Measurements from ENCODE around the gene A2M. TPM values are rescaled to one million over a fixed set of nuclear protein-coding genes. Genes with fewer than 3 reads are reported as not detected.

Gene A2M
- 1,000 to 10,000 TPM in 4 of 6 donors, 100 to 1,000 TPM in 2; 314 to 2,437 (median 1,163) TPM for total RNA-seq

DNA sequence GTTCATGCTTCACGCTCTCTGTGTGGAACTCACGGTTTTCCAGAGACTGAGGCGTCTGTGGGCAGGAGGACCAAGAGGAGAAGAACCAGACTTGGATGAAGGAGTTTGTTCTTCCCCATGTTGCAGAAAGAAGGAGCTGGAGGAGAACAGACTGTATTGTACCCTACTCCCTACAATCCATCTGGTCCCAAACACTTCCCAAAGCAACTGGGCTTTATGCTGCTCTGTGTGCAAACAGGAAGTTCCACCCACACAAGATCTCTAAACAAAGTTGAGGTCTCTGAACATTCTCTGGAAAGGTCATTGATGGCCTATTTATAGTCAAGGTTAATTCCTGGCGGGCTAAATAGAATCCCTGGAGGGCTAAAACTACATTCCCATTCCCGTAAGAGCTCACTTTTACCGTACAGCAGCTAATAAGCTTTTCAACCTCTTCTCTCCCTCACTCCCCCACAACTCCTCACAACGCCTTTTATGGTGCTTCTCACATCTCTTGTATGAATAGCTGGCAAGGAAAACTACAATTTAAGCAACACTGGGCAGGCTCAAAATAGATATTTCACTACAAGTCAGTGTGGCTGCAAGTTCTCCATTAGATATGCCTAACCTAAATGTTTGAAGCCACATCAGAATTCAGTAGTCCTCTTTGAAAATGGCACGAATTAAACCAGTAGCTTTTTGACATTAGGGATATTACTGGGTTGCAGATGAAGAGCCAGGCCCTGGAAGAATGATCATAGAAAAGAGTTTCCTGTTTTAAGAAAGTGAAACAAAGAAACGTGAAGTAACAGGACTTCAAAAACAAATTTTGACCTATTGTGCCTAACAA is at the start of gene A2M:
Gene A2M (minus strand): TSS at position 189 of the 829 bp plus-strand sequence. CDS start 70 bp downstream, at position 119.
- Histone ChIP-seq H3K27ac (peak within 1 kb of the TSS; percentile 60 to 83 (median 74)), H3K9me3 (no peaks in the 10 kb centered on the region), H3K4me1 (peaks cover 12 to 41% (median 33%) of the 10 kb centered on the region in 4 donors), H3K4me3 (peak within 1 kb of the TSS; percentile 43 to 54 (median 48)), H3K27me3 (no peaks in the 10 kb centered on the region), H3K36me3 (peaks cover 0 to 15% (median 0%) of the 10 kb centered on the region in 4 donors)
- DNase-seq: peak in 1 of 2 donors; percentile 24
- TF ChIP-seq EP300 (IDR thresholded peaks at IDR 0.05) (peak; percentile 22 to 75 (median 56)), POLR2A (IDR thresholded peaks at IDR 0.05) (peak in 2 of 4 donors; percentile 50 to 58), POLR2AphosphoS5 (IDR thresholded peaks at IDR 0.05) (peak; percentile 83)
- TF ChIP-seq, protein P1, sequence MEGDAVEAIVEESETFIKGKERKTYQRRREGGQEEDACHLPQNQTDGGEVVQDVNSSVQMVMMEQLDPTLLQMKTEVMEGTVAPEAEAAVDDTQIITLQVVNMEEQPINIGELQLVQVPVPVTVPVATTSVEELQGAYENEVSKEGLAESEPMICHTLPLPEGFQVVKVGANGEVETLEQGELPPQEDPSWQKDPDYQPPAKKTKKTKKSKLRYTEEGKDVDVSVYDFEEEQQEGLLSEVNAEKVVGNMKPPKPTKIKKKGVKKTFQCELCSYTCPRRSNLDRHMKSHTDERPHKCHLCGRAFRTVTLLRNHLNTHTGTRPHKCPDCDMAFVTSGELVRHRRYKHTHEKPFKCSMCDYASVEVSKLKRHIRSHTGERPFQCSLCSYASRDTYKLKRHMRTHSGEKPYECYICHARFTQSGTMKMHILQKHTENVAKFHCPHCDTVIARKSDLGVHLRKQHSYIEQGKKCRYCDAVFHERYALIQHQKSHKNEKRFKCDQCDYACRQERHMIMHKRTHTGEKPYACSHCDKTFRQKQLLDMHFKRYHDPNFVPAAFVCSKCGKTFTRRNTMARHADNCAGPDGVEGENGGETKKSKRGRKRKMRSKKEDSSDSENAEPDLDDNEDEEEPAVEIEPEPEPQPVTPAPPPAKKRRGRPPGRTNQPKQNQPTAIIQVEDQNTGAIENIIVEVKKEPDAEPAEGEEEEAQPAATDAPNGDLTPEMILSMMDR (IDR thresholded peaks at IDR 0.05): no peak
- peak; percentile 49 to 82 for ATAC-seq (ENCODE audit: low FRiP score in 2 of 2)
- 48 to 49% methylated on average over 9 of the region's 9 CpGs for WGBS, 2 donors

DNA sequence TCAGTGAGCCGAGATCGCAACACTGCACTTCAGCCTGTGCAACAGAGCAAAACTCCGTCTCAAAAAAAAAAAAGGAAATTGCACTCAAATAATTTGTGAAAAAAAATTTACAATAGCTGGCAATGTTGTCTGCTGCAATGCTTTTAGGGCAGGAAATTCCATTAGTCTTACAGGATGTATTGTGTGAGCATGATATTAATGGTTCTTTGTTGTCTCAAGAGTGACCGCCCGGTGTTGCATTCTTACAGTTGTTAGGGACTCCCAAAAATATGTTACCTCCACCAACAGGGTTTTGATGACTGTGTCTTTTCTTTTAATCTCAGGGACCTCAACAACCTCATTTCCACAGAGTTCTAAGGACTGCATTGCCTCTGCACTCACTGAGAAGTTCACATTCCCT is 47.7 kb upstream of the A2M start:
- Histone ChIP-seq H3K27me3 (no peaks in the 10 kb centered on the region), H3K4me1 (peaks cover 0 to 5% (median 2%) of the 10 kb centered on the region in 4 donors), H3K9me3 (no peaks in the 10 kb centered on the region), H3K27ac (peak overlapping the region in 1 of 4 donors; percentile 67), H3K4me3 (no peak overlapping the region), H3K36me3 (no peaks in the 10 kb centered on the region)
- WGBS, 2 donors: 48 to 63% methylated on average over 5 of the region's 5 CpGs
- DNase-seq (no peak), ATAC-seq (ENCODE audit: low FRiP score in 2 of 2) (no peak)
- TF ChIP-seq, protein P1 (IDR thresholded peaks at IDR 0.05): no peak
- no peak for TF ChIP-seq POLR2A (IDR thresholded peaks at IDR 0.05)
- no peak for TF ChIP-seq EP300 (IDR thresholded peaks at IDR 0.05)
- no peak for TF ChIP-seq POLR2AphosphoS5 (IDR thresholded peaks at IDR 0.05)

DNA sequence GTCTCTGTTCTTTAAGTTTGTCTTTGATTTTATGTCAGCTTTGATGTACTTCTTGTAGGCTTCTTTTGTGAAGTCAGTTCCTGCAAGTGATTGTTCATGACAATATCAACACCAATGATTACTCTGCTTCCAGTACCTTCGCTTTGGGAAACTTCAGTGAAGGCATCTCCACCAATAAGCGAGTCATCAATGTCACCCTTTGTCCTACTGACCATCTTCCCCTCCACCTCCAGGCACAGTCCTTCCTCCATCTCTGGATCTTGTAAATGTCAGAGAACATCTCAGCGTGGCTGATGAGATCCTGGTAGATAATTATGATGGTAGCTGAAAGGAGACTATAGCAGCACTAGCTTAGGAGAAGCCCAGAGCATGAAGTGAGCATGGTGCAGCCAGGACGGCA is 40.4 kb upstream of the A2M start:
- no peaks in the 10 kb centered on the region for H3K9me3 ChIP-seq
- H3K36me3 ChIP-seq: no peaks in the 10 kb centered on the region
- no peak overlapping the region for H3K27ac ChIP-seq
- ATAC-seq (ENCODE audit: low FRiP score in 2 of 2) (no peak), DNase-seq (no peak)
- H3K27me3 ChIP-seq: no peaks in the 10 kb centered on the region
- TF ChIP-seq POLR2A (IDR thresholded peaks at IDR 0.05) (no peak), POLR2AphosphoS5 (IDR thresholded peaks at IDR 0.05) (no peak), EP300 (IDR thresholded peaks at IDR 0.05) (no peak)
- TF ChIP-seq, protein P1 (IDR thresholded peaks at IDR 0.05): no peak
- 91 to 95% methylated on average over 4 of the region's 4 CpGs for WGBS, 2 donors
- H3K4me3 ChIP-seq: no peak overlapping the region
- H3K4me1 ChIP-seq: no peaks in the 10 kb centered on the region

DNA sequence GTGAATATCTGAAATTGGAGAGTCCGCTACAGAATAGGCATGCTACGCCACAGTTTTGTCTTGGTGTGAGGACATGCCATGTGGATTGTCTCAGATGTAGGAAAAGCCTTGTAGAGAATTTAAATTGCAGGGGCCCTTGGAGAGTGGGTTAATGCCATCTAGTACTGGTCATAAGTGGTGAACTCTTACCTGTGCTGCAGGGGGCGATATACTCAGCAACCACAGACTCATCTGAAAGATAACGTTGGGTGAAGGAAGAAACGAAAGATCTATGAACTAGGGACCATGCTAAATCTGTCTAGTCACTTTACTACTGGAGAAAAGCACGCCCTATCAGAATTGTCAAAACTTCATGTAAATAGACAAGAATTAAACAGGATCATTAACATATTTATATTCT is 33.7 kb upstream of the A2M start:
- Histone ChIP-seq H3K36me3 (no peaks in the 10 kb centered on the region), H3K4me1 (no peaks in the 10 kb centered on the region), H3K9me3 (peaks cover 0 to 15% (median 2%) of the 10 kb centered on the region in 4 donors), H3K27me3 (no peaks in the 10 kb centered on the region), H3K27ac (no peak overlapping the region), H3K4me3 (no peak overlapping the region)
- DNase-seq (no peak), ATAC-seq (ENCODE audit: low FRiP score in 2 of 2) (no peak)
- 85 to 89% methylated on average over 6 of the region's 6 CpGs for WGBS, 2 donors
- TF ChIP-seq POLR2A (IDR thresholded peaks at IDR 0.05) (no peak), EP300 (IDR thresholded peaks at IDR 0.05) (no peak)
- TF ChIP-seq, protein P1 (IDR thresholded peaks at IDR 0.05): no peak

All from upper lobe of left lung (tissue), 6 donors.